Measurements from ENCODE around the gene TAS1R3. TPM values are rescaled to one million over a fixed set of nuclear protein-coding genes. Genes with fewer than 3 reads are reported as not detected.

The TAS1R3 gene
- total and polyA plus RNA-seq, 4 donors = 0.19 to 0.36 (median 0.33) TPM; not detected in 1

GRCh38 chr1:1336931-1337792 lies 6.1 kb downstream of the TAS1R3 start:
- Histone ChIP-seq H3K4me1 (ENCODE audit: control insufficient read depth in 4 of 4, insufficient read depth in 4 of 4, low read length in 3 of 4) (peaks cover 5 to 17% (median 11%) of the 10 kb centered on the region in 4 donors), H3K9me3 (ENCODE audit: control insufficient read depth in 4 of 4, low read length in 3 of 4) (no peaks in the 10 kb centered on the region), H3K27ac (ENCODE audit: low read depth in 1 of 2, low read length in 2 of 2) (no peak overlapping the region), H3K27me3 (ENCODE audit: control insufficient read depth in 4 of 4, insufficient read depth in 4 of 4, low read length in 3 of 4) (no peaks in the 10 kb centered on the region), H3K4me3 (ENCODE audit: low read depth in 1 of 3, low read length in 3 of 3) (no peak overlapping the region), H3K9ac (ENCODE audit: low read depth in 1 of 2, low read length in 2 of 2) (no peak overlapping the region), H3K36me3 (ENCODE audit: control insufficient read depth in 4 of 4, insufficient read depth in 3 of 4, low read depth in 1 of 4, low read length in 3 of 4) (peaks cover 0 to 31% (median 15%) of the 10 kb centered on the region in 4 donors)
- WGBS = 96% methylated on average over 32 of the region's 32 CpGs
- TF ChIP-seq JUND (IDR thresholded peaks at IDR 0.05) (no peak), HNF4A (conservative IDR thresholded peaks at IDR 0.05) (no peak), NR2F2 (IDR thresholded peaks at IDR 0.05) (no peak), MAX (IDR thresholded peaks at IDR 0.05) (no peak), GABPA (IDR thresholded peaks at IDR 0.05 in 1 of 2, conservative IDR thresholded peaks at IDR 0.05 in 1 of 2) (no peak)
- no peak for DNase-seq (ENCODE audit: low spot score)

GRCh38 chr1:1337793-1338147 lies 6.7 kb downstream of the TAS1R3 start:
- WGBS = 82% methylated on average over 18 of the region's 18 CpGs
- peaks cover 0 to 31% (median 15%) of the 10 kb centered on the region in 4 donors for H3K36me3 ChIP-seq (ENCODE audit: control insufficient read depth in 4 of 4, insufficient read depth in 3 of 4, low read depth in 1 of 4, low read length in 3 of 4)
- DNase-seq (ENCODE audit: low spot score) = no peak

More at GRCh38 chr1:1337793-1338147, 6.7 kb downstream of the TAS1R3 start:
- no peak for TF ChIP-seq YY1 (IDR thresholded peaks at IDR 0.05)
- TF ChIP-seq HNF4A (conservative IDR thresholded peaks at IDR 0.05) = no peak
- no peak for TF ChIP-seq ZBTB33 (IDR thresholded peaks at IDR 0.05)
- no peak for TF ChIP-seq MAX (IDR thresholded peaks at IDR 0.05)
- no peak for TF ChIP-seq CTCF (IDR thresholded peaks at IDR 0.05; ENCODE audit: low read depth, low read length, missing input control)
- TF ChIP-seq EGR1 (IDR thresholded peaks at IDR 0.05; ENCODE audit: low read depth in 2 of 2) = no peak
- no peak for TF ChIP-seq FOXA2 (IDR thresholded peaks at IDR 0.05)
- TF ChIP-seq FOXA1 (IDR thresholded peaks at IDR 0.05) = no peak
- TF ChIP-seq JUND (IDR thresholded peaks at IDR 0.05) = no peak
- no peak for TF ChIP-seq HNF4G (IDR thresholded peaks at IDR 0.05)
- TF ChIP-seq RAD21 (IDR thresholded peaks at IDR 0.05) = no peak
- TF ChIP-seq RXRA (IDR thresholded peaks at IDR 0.05) = no peak
- no peak for TF ChIP-seq ATF3 (IDR thresholded peaks at IDR 0.05)
- TF ChIP-seq REST (IDR thresholded peaks at IDR 0.05) = no peak
- TF ChIP-seq GABPA (IDR thresholded peaks at IDR 0.05 in 1 of 2, conservative IDR thresholded peaks at IDR 0.05 in 1 of 2) = no peak
- TF ChIP-seq NR2F2 (IDR thresholded peaks at IDR 0.05) = no peak
- no peak for TF ChIP-seq SP1 (IDR thresholded peaks at IDR 0.05)
- TF ChIP-seq TAF1 (conservative IDR thresholded peaks at IDR 0.05) = no peak
- H3K9ac ChIP-seq (ENCODE audit: low read depth in 1 of 2, low read length in 2 of 2) = no peak overlapping the region
- H3K4me1 ChIP-seq (ENCODE audit: control insufficient read depth in 4 of 4, insufficient read depth in 4 of 4, low read length in 3 of 4) = peaks cover 0 to 11% (median 7%) of the 10 kb centered on the region in 4 donors
- H3K27me3 ChIP-seq (ENCODE audit: control insufficient read depth in 4 of 4, insufficient read depth in 4 of 4, low read length in 3 of 4) = no peaks in the 10 kb centered on the region
- H3K9me3 ChIP-seq (ENCODE audit: control insufficient read depth in 4 of 4, low read length in 3 of 4) = no peaks in the 10 kb centered on the region
- H3K4me3 ChIP-seq (ENCODE audit: low read depth in 1 of 3, low read length in 3 of 3) = no peak overlapping the region
- H3K27ac ChIP-seq (ENCODE audit: low read depth in 1 of 2, low read length in 2 of 2) = no peak overlapping the region

All from liver (tissue), 9 donors.